ENCODE results near the gene PITPNM1. TPM values are rescaled to one million over a fixed set of nuclear protein-coding genes. Genes with fewer than 3 reads are reported as not detected.

The PITPNM1 gene
- total and polyA plus RNA-seq, 2 experiments from 2014 or later = 26.3 to 39.8 TPM

GRCh38 chr11:67504005-67504949 lies 886 bp downstream of the PITPNM1 start:
- Histone ChIP-seq H3K9me3 (ENCODE audit: low read depth) (no peaks in the 10 kb centered on the region), H3K27ac (peak overlapping the region; percentile 98), H3K4me2 (peak overlapping the region; percentile 97), H2AFZ (peak overlapping the region; percentile 37), H3K4me1 (ENCODE audit: insufficient read depth) (peaks cover 22% of the 10 kb centered on the region), H3K9me2 (replicated peaks; ENCODE audit: insufficient read depth) (no peaks in the 10 kb centered on the region), H3K36me3 (replicated peaks; ENCODE audit: insufficient read depth, low read depth) (no peaks in the 10 kb centered on the region), H3K4me3 (peak overlapping the region; percentile 76), H3K27me3 (no peaks in the 10 kb centered on the region), H3K79me2 (peaks cover 22% of the 10 kb centered on the region), H4K20me1 (ENCODE audit: insufficient read depth, poor library complexity, severe bottlenecking) (peaks cover 9% of the 10 kb centered on the region)
- 2% methylated on average over 42 of the region's 101 CpGs for WGBS (ENCODE audit: low lambda C conversion rate, missing lambda C conversion rate)
- no peak for TF ChIP-seq EZH2 (IDR thresholded peaks at IDR 0.05; ENCODE audit: borderline replicate concordance)
- no peak for TF ChIP-seq EZH2phosphoT487 (IDR thresholded peaks at IDR 0.05; ENCODE audit: low read depth, severe bottlenecking, unreplicated experiment)
- no peak for TF ChIP-seq CTCF (IDR thresholded peaks at IDR 0.05; ENCODE audit: poor library complexity)
- peak; percentile 71 for DNase-seq (ENCODE audit: low spot score)

GRCh38 chr11:67503119-67504004 lies 1.8 kb downstream of the PITPNM1 start:
- Histone ChIP-seq H3K9me2 (replicated peaks; ENCODE audit: insufficient read depth) (no peaks in the 10 kb centered on the region), H3K4me3 (peak overlapping the region; percentile 76), H3K4me1 (ENCODE audit: insufficient read depth) (peaks cover 18% of the 10 kb centered on the region), H3K27me3 (no peaks in the 10 kb centered on the region), H3K36me3 (replicated peaks; ENCODE audit: insufficient read depth, low read depth) (no peaks in the 10 kb centered on the region), H3K27ac (no peak overlapping the region), H3K4me2 (peak overlapping the region; percentile 97), H2AFZ (no peak overlapping the region), H4K20me1 (ENCODE audit: insufficient read depth, poor library complexity, severe bottlenecking) (peaks cover 9% of the 10 kb centered on the region), H3K79me2 (peaks cover 22% of the 10 kb centered on the region), H3K9me3 (ENCODE audit: low read depth) (no peaks in the 10 kb centered on the region)
- no peak for TF ChIP-seq EZH2phosphoT487 (IDR thresholded peaks at IDR 0.05; ENCODE audit: low read depth, severe bottlenecking, unreplicated experiment)
- no peak for TF ChIP-seq EZH2 (IDR thresholded peaks at IDR 0.05; ENCODE audit: borderline replicate concordance)
- no peak for TF ChIP-seq CTCF (IDR thresholded peaks at IDR 0.05; ENCODE audit: poor library complexity)
- WGBS (ENCODE audit: low lambda C conversion rate, missing lambda C conversion rate) = 81% methylated on average over 19 of the region's 19 CpGs
- no peak for DNase-seq (ENCODE audit: low spot score)

GRCh38 chr11:67502328-67502979 lies 2.7 kb downstream of the PITPNM1 start:
- Histone ChIP-seq H3K9me3 (ENCODE audit: low read depth) (no peaks in the 10 kb centered on the region), H3K36me3 (replicated peaks; ENCODE audit: insufficient read depth, low read depth) (no peaks in the 10 kb centered on the region), H3K4me2 (no peak overlapping the region), H2AFZ (no peak overlapping the region), H3K27me3 (no peaks in the 10 kb centered on the region), H3K4me1 (ENCODE audit: insufficient read depth) (peaks cover 18% of the 10 kb centered on the region), H4K20me1 (ENCODE audit: insufficient read depth, poor library complexity, severe bottlenecking) (peaks cover 9% of the 10 kb centered on the region), H3K27ac (no peak overlapping the region), H3K4me3 (no peak overlapping the region), H3K79me2 (peaks cover 22% of the 10 kb centered on the region), H3K9me2 (replicated peaks; ENCODE audit: insufficient read depth) (no peaks in the 10 kb centered on the region)
- TF ChIP-seq EZH2 (IDR thresholded peaks at IDR 0.05; ENCODE audit: borderline replicate concordance) (no peak), EZH2phosphoT487 (IDR thresholded peaks at IDR 0.05; ENCODE audit: low read depth, severe bottlenecking, unreplicated experiment) (no peak), CTCF (IDR thresholded peaks at IDR 0.05; ENCODE audit: poor library complexity) (no peak)
- no peak for DNase-seq (ENCODE audit: low spot score)
- 93% methylated on average over 14 of the region's 18 CpGs for WGBS (ENCODE audit: low lambda C conversion rate, missing lambda C conversion rate)

Data from hepatocyte (in vitro differentiated cells).